Endodermal cell (in vitro differentiated cells): Measurements from ENCODE around the gene THUMPD1. TPM values are rescaled to one million over a fixed set of nuclear protein-coding genes. Genes with fewer than 3 reads are reported as not detected.

Source experiments
- DNase-seq: peaks from one replicate; pipeline ENCODE4 v3.0.0-alpha.2; 2017
- H3K27ac ChIP-seq: 2 replicates; pipeline ENCODE4 v1.5.1; 2013; ENCODE audit warnings: mild to moderate bottlenecking, low read depth, low read length, moderate library complexity
- H3K27me3 ChIP-seq: 2 replicates; pipeline ENCODE4 v1.6.1; 2013; ENCODE audit warnings: mild to moderate bottlenecking, low read length, moderate library complexity; ENCODE audit not compliant: insufficient read depth, control insufficient read depth, poor library complexity, severe bottlenecking
- H3K36me3 ChIP-seq: 2 replicates; pipeline ENCODE4 v1.7.0; 2013; ENCODE audit warnings: mild to moderate bottlenecking, low read length, moderate library complexity; ENCODE audit not compliant: control insufficient read depth, insufficient read depth
- H3K4me1 ChIP-seq: one replicate; pipeline ENCODE4 v1.7.0; 2013; ENCODE audit warnings: low read length; ENCODE audit not compliant: control insufficient read depth, insufficient read depth
- H3K4me3 ChIP-seq: 2 replicates; pipeline ENCODE4 v1.5.1; 2013; ENCODE audit warnings: mild to moderate bottlenecking, low read length, moderate library complexity
- H3K9ac ChIP-seq: 2 replicates; pipeline ENCODE4 v1.6.1; 2013; ENCODE audit warnings: mild to moderate bottlenecking, low read length, moderate library complexity; ENCODE audit not compliant: poor library complexity, severe bottlenecking; ENCODE audit errors: extremely low read depth
- H3K9me3 ChIP-seq: 2 replicates; pipeline ENCODE4 v1.6.1; 2013; ENCODE audit warnings: mild to moderate bottlenecking, low read length, moderate library complexity; ENCODE audit not compliant: control insufficient read depth
- H3K27ac Mint-ChIP-seq: 2 replicates; pipeline ENCODE4 v1.8.0; 2020; ENCODE audit warnings: mixed read lengths
- H3K27me3 Mint-ChIP-seq: 2 replicates; pipeline ENCODE4 v1.8.0; 2021; ENCODE audit warnings: mild to moderate bottlenecking, mixed read lengths; ENCODE audit not compliant: insufficient read depth
- H3K36me3 Mint-ChIP-seq: 2 replicates; pipeline ENCODE4 v1.8.0; 2020; ENCODE audit warnings: low read depth, mixed read lengths
- H3K4me1 Mint-ChIP-seq: 2 replicates; pipeline ENCODE4 v1.8.0; 2020; ENCODE audit warnings: mixed read lengths
- H3K4me3 Mint-ChIP-seq: 2 replicates; pipeline ENCODE4 v1.8.0; 2020; ENCODE audit warnings: mild to moderate bottlenecking, moderate library complexity, mixed read lengths
- H3K9me3 Mint-ChIP-seq: 2 replicates; pipeline ENCODE4 v1.8.0; 2020; ENCODE audit warnings: mild to moderate bottlenecking, mixed read lengths
- CTCF ChIP-seq: fragments of 200-600 bp; sonication (generic); conservative IDR thresholded peaks from 2 replicates; pipeline ENCODE4 v1.5.0; 2021; ENCODE audit warnings: antibody characterized with exemption, mild to moderate bottlenecking
- WGBS, 2 experiments: methylation state at CpG; one replicate each; pipeline versions ENCODE4 v1.1.5 to v1.1.7; 2013; ENCODE audit warnings: missing lambda C conversion rate in 2 of 2, mixed read lengths in 1 of 2; ENCODE audit not compliant: insufficient coverage in 1 of 2, insufficient read length in 1 of 2; 5-methylcytosine and 5-hydroxymethylcytosine counted together
- total RNA-seq, 2 donors: library from RNA; stranded (reverse); fragmentation: NEBNext Ultra II Directional in 1 of 2; extraction: Animal tissue kit (Norgen Biotek cat#: 25700) in 1 of 2; gene quantifications; 2 replicates in 1 of 2; 3 replicates in 1 of 2; pipeline ENCODE4 v1.2.1, GENCODE V29; 2021

THUMPD1 gene
- total RNA-seq, 2 donors from 2014 or later = 42.3 to 55.8 TPM

- Mint-ChIP-seq H3K27me3 (no peaks in the 10 kb centered on the region), H3K27ac (no peak overlapping the region)
Observed at GRCh38 chr16:20683812-20684211, 57.8 kb downstream of the THUMPD1 start.

More at GRCh38 chr16:20683812-20684211, 57.8 kb downstream of the THUMPD1 start:
- no peak for DNase-seq
- Histone ChIP-seq H3K4me1 (peaks cover 5% of the 10 kb centered on the region), H3K4me3 (no peak overlapping the region), H3K9me3 (no peaks in the 10 kb centered on the region), H3K36me3 (no peaks in the 10 kb centered on the region), H3K27me3 (no peaks in the 10 kb centered on the region), H3K9ac (no peak overlapping the region), H3K27ac (no peak overlapping the region)
- 100% methylated on average over 1 of the region's 1 CpG; no CpG with 5 or more reads in 1 of the 2 experiments for WGBS, 2 experiments
- H3K9me3 Mint-ChIP-seq = no peaks in the 10 kb centered on the region
- H3K4me1 Mint-ChIP-seq = peaks cover 25% of the 10 kb centered on the region
- no peak for TF ChIP-seq CTCF
- H3K36me3 Mint-ChIP-seq = no peaks in the 10 kb centered on the region
- H3K4me3 Mint-ChIP-seq = no peak overlapping the region

Other genes starting within 250 kb of the THUMPD1 start
- not detected for gene ACSM2B, start 165.5 kb downstream of the THUMPD1 start, total RNA-seq
- gene ACSM1, start 44.1 kb downstream of the THUMPD1 start, total RNA-seq = 1 to 10 TPM in 1 of 2 donors, not detected in 1; 1.1 TPM
- 1 to 10 TPM; 1.6 to 1.8 TPM for gene ACSM3, start 22.2 kb upstream of the THUMPD1 start, total RNA-seq
- 10 to 100 TPM; 18.7 TPM for gene ERI2, start 64.7 kb upstream of the THUMPD1 start, total RNA-seq
- gene REXO5, start 64.7 kb upstream of the THUMPD1 start, total RNA-seq = 10 to 100 TPM in 1 of 2 donors, 1 to 10 TPM in 1; 4.3 to 10.2 TPM
- gene DCUN1D3, start 158.5 kb upstream of the THUMPD1 start, total RNA-seq = 10 to 100 TPM; 21.3 to 22.7 TPM
- gene LYRM1, start 159.0 kb upstream of the THUMPD1 start, total RNA-seq = 10 to 100 TPM; 13.1 to 16.8 TPM